H1 (cell line): ENCODE results near the gene OLA1. TPM values are rescaled to one million over a fixed set of nuclear protein-coding genes. Genes with fewer than 3 reads are reported as not detected.

Source experiments
- CTCF ChIA-PET: fragments of 300-600 bp; sonication (Branson Sonifier 250); formaldehyde crosslinking; loops from one replicate; lab custom pipeline; 2021; ENCODE audit not compliant: partially characterized antibody; lab: Charles Lee
- POLR2A ChIA-PET: fragments of 300-600 bp; sonication (Branson Sonifier 250); formaldehyde crosslinking; loops from one replicate; lab custom pipeline; 2021; ENCODE audit warnings: inconsistent platforms; ENCODE audit not compliant: partially characterized antibody; lab: Charles Lee
- DNase-seq, 2 experiments: peaks; one replicate each; pipeline versions ENCODE4 v3.0.0 to v3.0.0-alpha.2; 2010 to 2022; ENCODE audit warnings: low spot score in 2 of 2, low read depth in 1 of 2, mixed read lengths in 1 of 2
- FAIRE-seq: peaks from 2 replicates; lab custom pipeline; 2011; peaks lifted over from hg19 to GRCh38; lab: Jason Lieb, UNC
- H2AFZ ChIP-seq: 2 replicates; pipeline ENCODE4 v1.8.1; 2012; ENCODE audit warnings: low read length, inconsistent platforms
- H2AK5ac ChIP-seq: 2 replicates; pipeline ENCODE4 v1.6.1; 2013; ENCODE audit warnings: low read depth, low read length
- H2BK120ac ChIP-seq: replicated peaks from 2 replicates; pipeline ENCODE3; 2013; ENCODE audit warnings: low read depth, low read length, inconsistent platforms
- H2BK12ac ChIP-seq: 2 replicates; pipeline ENCODE4 v1.6.1; 2013; ENCODE audit warnings: low read depth, low read length
- H2BK15ac ChIP-seq: 2 replicates; pipeline ENCODE4 v1.6.1; 2013; ENCODE audit warnings: low read length
- H2BK20ac ChIP-seq: 2 replicates; pipeline ENCODE4 v1.6.1; 2013; ENCODE audit warnings: low read length
- H2BK5ac ChIP-seq: 2 replicates; pipeline ENCODE4 v1.6.1; 2013; ENCODE audit warnings: low read depth, low read length
- H3K14ac ChIP-seq: 2 replicates; pipeline ENCODE4 v1.6.1; 2013; ENCODE audit warnings: inconsistent platforms; ENCODE audit not compliant: insufficient read length
- H3K18ac ChIP-seq: 2 replicates; pipeline ENCODE4 v1.6.1; 2013; ENCODE audit warnings: low read length; ENCODE audit errors: extremely low read depth
- H3K23ac ChIP-seq: 2 replicates; pipeline ENCODE4 v1.6.1; 2013; ENCODE audit warnings: inconsistent platforms; ENCODE audit not compliant: insufficient read length
- H3K23me2 ChIP-seq: 2 replicates; pipeline ENCODE4 v1.6.1; 2013; ENCODE audit warnings: low read depth, low read length
- H3K27ac ChIP-seq: 2 replicates; pipeline ENCODE4 v1.6.1; 2011; ENCODE audit warnings: low read depth, low read length, inconsistent platforms
- H3K27me3 ChIP-seq, 4 experiments: replicated peaks in 1 of 4; 1 replicate in 1 of 4; 2 replicates in 3 of 4; pipeline versions ENCODE4 v1.6.1 to v1.8.1; 2011 to 2013; ENCODE audit warnings: low read length in 3 of 4, mild to moderate bottlenecking in 3 of 4, inconsistent platforms in 2 of 4, mixed read lengths in 2 of 4, moderate library complexity in 1 of 4; ENCODE audit not compliant: control insufficient read depth in 3 of 4, insufficient read depth in 3 of 4; ENCODE audit errors: extremely low read depth in 1 of 4
- H3K36me3 ChIP-seq, 4 experiments: 2 replicates each; pipeline versions ENCODE4 v1.6.1 to v1.8.1; 2011 to 2013; ENCODE audit warnings: mild to moderate bottlenecking in 4 of 4, low read length in 3 of 4, moderate library complexity in 2 of 4, control low read depth in 1 of 4, inconsistent platforms in 1 of 4; ENCODE audit not compliant: insufficient read depth in 4 of 4, control insufficient read depth in 2 of 4
- H3K4ac ChIP-seq: replicated peaks from 2 replicates; pipeline ENCODE3; 2013; ENCODE audit warnings: low read length, low read depth, mixed read lengths, inconsistent platforms; ENCODE audit not compliant: insufficient read length
- H3K4me1 ChIP-seq, 4 experiments: replicated peaks in 1 of 4; 1 replicate in 1 of 4; 2 replicates in 3 of 4; pipeline versions ENCODE4 v1.6.1 to v1.8.1; 2011 to 2013; ENCODE audit warnings: low read length in 3 of 4, inconsistent platforms in 2 of 4, mixed read lengths in 1 of 4; ENCODE audit not compliant: insufficient read depth in 4 of 4, control insufficient read depth in 3 of 4
- H3K4me2 ChIP-seq, 2 experiments: 2 replicates each; pipeline versions ENCODE4 v1.6.1 to v1.8.1; 2011 to 2013; ENCODE audit warnings: low read depth in 2 of 2, low read length in 2 of 2, control low read depth in 1 of 2, inconsistent platforms in 1 of 2, mild to moderate bottlenecking in 1 of 2; ENCODE audit not compliant: insufficient read depth in 1 of 2
- H3K4me3 ChIP-seq, 4 experiments: fragments of 200-600, 300-600 bp in 1 of 4; sonication (generic), shearing (Covaris generic), sonication (Bioruptor Twin) in 1 of 4; 2 replicates each; pipeline versions ENCODE4 v1.5.1 to v1.8.1; 2011 to 2016; ENCODE audit warnings: low read length in 4 of 4, low read depth in 3 of 4, control low read depth in 2 of 4, inconsistent platforms in 2 of 4, mild to moderate bottlenecking in 2 of 4, mixed read lengths in 1 of 4, moderate library complexity in 1 of 4; ENCODE audit not compliant: insufficient read depth in 2 of 4; ENCODE audit errors: extremely low read depth in 1 of 4
- H3K56ac ChIP-seq: replicated peaks from 2 replicates; pipeline ENCODE3; 2013; ENCODE audit warnings: low read depth, mild to moderate bottlenecking, mixed read lengths, low read length, inconsistent platforms; ENCODE audit not compliant: insufficient read length
- H3K79me1 ChIP-seq: 2 replicates; pipeline ENCODE4 v1.6.1; 2013; ENCODE audit warnings: low read depth, low read length, control low read depth
- H3K79me2 ChIP-seq, 2 experiments: 2 replicates each; pipeline versions ENCODE4 v1.6.1 to v1.8.1; 2012 to 2013; ENCODE audit warnings: low read length in 2 of 2, mild to moderate bottlenecking in 2 of 2, inconsistent platforms in 1 of 2; ENCODE audit not compliant: insufficient read depth in 2 of 2, control insufficient read depth in 1 of 2
- H3K9ac ChIP-seq, 4 experiments: replicated peaks in 1 of 4; 1 replicate in 1 of 4; 2 replicates in 3 of 4; pipeline versions ENCODE4 v1.6.1 to v1.8.1; 2011 to 2013; ENCODE audit warnings: low read depth in 3 of 4, low read length in 3 of 4, control low read depth in 2 of 4, mild to moderate bottlenecking in 2 of 4, moderate library complexity in 2 of 4, inconsistent platforms in 1 of 4; ENCODE audit errors: extremely low read depth in 1 of 4
- H3K9me3 ChIP-seq, 2 experiments: 2 replicates each; pipeline versions ENCODE4 v1.6.1 to v1.8.1; 2012 to 2013; ENCODE audit warnings: mild to moderate bottlenecking in 2 of 2, moderate library complexity in 2 of 2, control low read depth in 1 of 2, inconsistent platforms in 1 of 2, low read depth in 1 of 2, low read length in 1 of 2, mixed read lengths in 1 of 2; ENCODE audit not compliant: insufficient read depth in 2 of 2
- H4K20me1 ChIP-seq, 2 experiments: replicated peaks in 1 of 2; 2 replicates each; pipeline versions ENCODE3 to v1.8.1; 2011 to 2013; ENCODE audit warnings: inconsistent platforms in 2 of 2, low read length in 2 of 2, mild to moderate bottlenecking in 1 of 2; ENCODE audit not compliant: insufficient read depth in 2 of 2, control insufficient read depth in 1 of 2
- H4K5ac ChIP-seq: 2 replicates; pipeline ENCODE4 v1.6.1; 2013; ENCODE audit warnings: low read length, low read depth, mixed read lengths, inconsistent platforms; ENCODE audit not compliant: insufficient read length
- H4K8ac ChIP-seq: 2 replicates; pipeline ENCODE4 v1.8.0; 2013; ENCODE audit warnings: mild to moderate bottlenecking, moderate library complexity, low read length, inconsistent platforms; ENCODE audit not compliant: insufficient read depth; ENCODE audit errors: extremely low read depth
- H4K91ac ChIP-seq: replicated peaks from 2 replicates; pipeline ENCODE3; 2013; ENCODE audit warnings: low read length, mixed read lengths, inconsistent platforms; ENCODE audit not compliant: insufficient read length
- ASH2L ChIP-seq: fragments of 200-600, 300-600 bp; sonication (generic); IDR thresholded peaks from one replicate; pipeline ENCODE4 v1.7.1; 2017; ENCODE audit warnings: low read length
- CEBPB ChIP-seq: IDR thresholded peaks from 2 replicates; pipeline ENCODE4 v1.6.1; 2012; ENCODE audit warnings: low read depth, low read length
- CREB1 ChIP-seq: IDR thresholded peaks from 2 replicates; pipeline ENCODE4 v1.6.1; 2012; ENCODE audit warnings: inconsistent platforms
- GABPA ChIP-seq: IDR thresholded peaks from 2 replicates; pipeline ENCODE4 v1.6.1; 2011; ENCODE audit warnings: mild to moderate bottlenecking, low read length, moderate library complexity, borderline replicate concordance; ENCODE audit not compliant: insufficient read depth
- GTF2F1 ChIP-seq: IDR thresholded peaks from 2 replicates; pipeline ENCODE4 v1.6.1; 2012; ENCODE audit warnings: low read depth, low read length, improper control_type of control experiment, borderline replicate concordance
- HDAC6 ChIP-seq: IDR thresholded peaks from one replicate; pipeline ENCODE4 v1.7.1; 2012; ENCODE audit warnings: low read depth, mild to moderate bottlenecking, inconsistent platforms, low read length, moderate library complexity
- NANOG ChIP-seq: IDR thresholded peaks from 2 replicates; pipeline ENCODE4 v1.6.1; 2011; ENCODE audit warnings: low read length, low read depth, mild to moderate bottlenecking, inconsistent platforms; ENCODE audit not compliant: insufficient read depth, poor library complexity, severe bottlenecking
- POLR2A ChIP-seq, 2 experiments: IDR thresholded peaks; 1 replicate in 1 of 2; 2 replicates in 1 of 2; pipeline ENCODE4 v1.6.1; 2011; ENCODE audit warnings: low read depth in 2 of 2, low read length in 2 of 2, mild to moderate bottlenecking in 2 of 2; ENCODE audit errors: control extremely low read depth in 1 of 2
- RAD21 ChIP-seq, 2 experiments: IDR thresholded peaks in 1 of 2; conservative IDR thresholded peaks in 1 of 2; 2 replicates each; pipeline ENCODE4 v1.6.1; 2011; ENCODE audit warnings: low read depth in 2 of 2, low read length in 2 of 2, improper control_type of control experiment in 1 of 2, inconsistent platforms in 1 of 2, mild to moderate bottlenecking in 1 of 2, moderate library complexity in 1 of 2
- RXRA ChIP-seq: IDR thresholded peaks from 2 replicates; pipeline ENCODE4 v1.6.1; 2011; ENCODE audit warnings: low read depth, mild to moderate bottlenecking, low read length, moderate library complexity; ENCODE audit not compliant: insufficient read depth
- SAP30 ChIP-seq: fragments of 300-600 bp; sonication (generic); IDR thresholded peaks from 2 replicates; pipeline ENCODE4 v1.7.1; 2012; ENCODE audit warnings: low read length, moderate library complexity, mild to moderate bottlenecking, inconsistent platforms; ENCODE audit not compliant: insufficient read depth, insufficient replicate concordance
- SIN3A ChIP-seq, 2 experiments: IDR thresholded peaks in 1 of 2; conservative IDR thresholded peaks in 1 of 2; 2 replicates each; pipeline ENCODE4 v1.6.1; 2011 to 2012; ENCODE audit warnings: low read length in 2 of 2, improper control_type of control experiment in 1 of 2, low read depth in 1 of 2, mild to moderate bottlenecking in 1 of 2
- TAF1 ChIP-seq: IDR thresholded peaks from 2 replicates; pipeline ENCODE4 v1.6.1; 2011; ENCODE audit warnings: mild to moderate bottlenecking, low read depth, low read length
- TBP ChIP-seq: IDR thresholded peaks from 2 replicates; pipeline ENCODE4 v1.6.1; 2011; ENCODE audit warnings: low read depth, low read length, improper control_type of control experiment
- WGBS, 2 experiments: shearing (Covaris generic) in 1 of 2; methylation state at CpG; one replicate each; pipeline versions ENCODE4 v1.1.6 to v1.1.7; 2013 to 2015; ENCODE audit warnings: low lambda C conversion rate in 2 of 2, mixed read lengths in 2 of 2, inconsistent platforms in 1 of 2, low coverage in 1 of 2, missing lambda C conversion rate in 1 of 2; ENCODE audit not compliant: insufficient replicate concordance in 2 of 2, insufficient coverage in 1 of 2, insufficient read length in 1 of 2; ENCODE audit errors: extremely low coverage in 1 of 2, missing lambda C conversion rate in 1 of 2; 5-methylcytosine and 5-hydroxymethylcytosine counted together
- polyA plus RNA-seq, 7 experiments: library from polyadenylated mRNA; depleted of rRNA in 3 of 7; stranded (reverse) in 5 of 7; unstranded in 2 of 7; fragments of >200 nt in 5 of 7; fragments of 200-250 nt in 2 of 7; gene quantifications; 1 replicate in 5 of 7; 2 replicates in 1 of 7; 4 replicates in 1 of 7; pipeline versions ENCODE4 v1.2.1 to v1.2.3, GENCODE V29; 2011 to 2013; ENCODE audit warnings: missing spikeins in 2 of 7, mixed read lengths in 2 of 7
- total RNA-seq: library from RNA; stranded (reverse); fragmentation: NEBNext Ultra II Directional; extraction: Animal tissue kit (Norgen Biotek cat#: 25700); gene quantifications from 2 replicates; pipeline ENCODE4 v1.2.1, GENCODE V29; 2021

Gene OLA1
- total and polyA plus RNA-seq, 2 of the 8 experiments (the other 6 are each of a cell fraction or from before 2014, with no cell fraction given), result 39.3 to 158 TPM

GRCh38 chr2:174161490-174161889 lies 86.8 kb downstream of the OLA1 start:
- no peak overlapping the region for H3K27ac ChIP-seq
- H2AFZ ChIP-seq, result no peak overlapping the region
- no peak overlapping the region for H2BK5ac ChIP-seq
- H3K23me2 ChIP-seq, result no peaks in the 10 kb centered on the region; the same call in 1 of the 2 replicates
- H3K36me3 ChIP-seq, result no peaks in the 10 kb centered on the region
- no peak for FAIRE-seq
- WGBS, 2 experiments, result 87% methylated on average over 3 of the region's 3 CpGs; no CpG with 5 or more reads in 1 of the 2 experiments
- H3K79me2 ChIP-seq, result peaks cover 0 to 10% of the 10 kb centered on the region in 2 experiments; a peak in 2 of 4 replicates
- H3K4me2 ChIP-seq, result no peak overlapping the region
- CTCF ChIA-PET, result interaction anchor here (0.8 to 1.4 kb wide), 6 partner anchors 15 to 181 kb away, joined by 3 to 4 read pairs (median 3); no protein-coding TSS in a partner anchor
- H3K56ac ChIP-seq, result no peak overlapping the region
- no peak overlapping the region for H3K9ac ChIP-seq
- no peak for DNase-seq
- H3K79me1 ChIP-seq, result no peaks in the 10 kb centered on the region
- no peak overlapping the region for H3K4ac ChIP-seq
- no peak overlapping the region for H3K14ac ChIP-seq
- H3K4me3 ChIP-seq, result no peak overlapping the region
- H2BK15ac ChIP-seq, result no peak overlapping the region
- H4K20me1 ChIP-seq, result peaks cover 0 to 1% of the 10 kb centered on the region in 2 experiments
- H2BK12ac ChIP-seq, result no peak overlapping the region
- POLR2A ChIA-PET, result interaction anchor here (0.8 kb wide), 1 partner anchor 15 kb away, joined by 3 read pairs; no protein-coding TSS in a partner anchor
- H4K8ac ChIP-seq, result no peak overlapping the region
- H2BK120ac ChIP-seq, result no peak overlapping the region
- no peak overlapping the region for H2AK5ac ChIP-seq
- H3K9me3 ChIP-seq, result no peaks in the 10 kb centered on the region
- H3K23ac ChIP-seq, result no peak overlapping the region
- H2BK20ac ChIP-seq, result no peak overlapping the region
- H3K27me3 ChIP-seq, result no peaks in the 10 kb centered on the region
- no peak overlapping the region for H3K18ac ChIP-seq
- no peak overlapping the region for H4K5ac ChIP-seq
- no peak overlapping the region for H4K91ac ChIP-seq
- H3K4me1 ChIP-seq, result no peaks in the 10 kb centered on the region
- TF ChIP-seq SAP30 (no peak), GTF2F1 (no peak), TAF1 (no peak), ASH2L (no peak), TBP (no peak), RXRA (no peak), CREB1 (no peak), POLR2A (IDR thresholded peaks at IDR 0.05; ENCODE audit: control extremely low read depth in 1 of 2, low read depth in 2 of 2, low read length in 2 of 2) (no peak), GABPA (no peak), HDAC6 (no peak), SIN3A (conservative IDR thresholded peaks at IDR 0.05 in 1 of 2, IDR thresholded peaks at IDR 0.05 in 1 of 2; ENCODE audit: low read depth in 1 of 2, low read length in 2 of 2) (no peak), CEBPB (no peak), NANOG (no peak), RAD21 (IDR thresholded peaks at IDR 0.05 in 1 of 2, conservative IDR thresholded peaks at IDR 0.05 in 1 of 2; ENCODE audit: low read depth in 2 of 2, low read length in 2 of 2) (no peak)
